ENCODE data around the gene AP4B1. TPM values are rescaled to one million over a fixed set of nuclear protein-coding genes. Genes with fewer than 3 reads are reported as not detected.
A peak's percentile ranks its signal among the peaks of the same experiment; 100 is the strongest.
"Not testable (repeated sequence)": the region's sequence is repeated elsewhere in the genome, so short reads cannot be mapped to it uniquely, and the experiment has no call there.

The AP4B1 gene
- 35.3 TPM for total RNA-seq
- 9.2 TPM for polyA plus RNA-seq

DNA sequence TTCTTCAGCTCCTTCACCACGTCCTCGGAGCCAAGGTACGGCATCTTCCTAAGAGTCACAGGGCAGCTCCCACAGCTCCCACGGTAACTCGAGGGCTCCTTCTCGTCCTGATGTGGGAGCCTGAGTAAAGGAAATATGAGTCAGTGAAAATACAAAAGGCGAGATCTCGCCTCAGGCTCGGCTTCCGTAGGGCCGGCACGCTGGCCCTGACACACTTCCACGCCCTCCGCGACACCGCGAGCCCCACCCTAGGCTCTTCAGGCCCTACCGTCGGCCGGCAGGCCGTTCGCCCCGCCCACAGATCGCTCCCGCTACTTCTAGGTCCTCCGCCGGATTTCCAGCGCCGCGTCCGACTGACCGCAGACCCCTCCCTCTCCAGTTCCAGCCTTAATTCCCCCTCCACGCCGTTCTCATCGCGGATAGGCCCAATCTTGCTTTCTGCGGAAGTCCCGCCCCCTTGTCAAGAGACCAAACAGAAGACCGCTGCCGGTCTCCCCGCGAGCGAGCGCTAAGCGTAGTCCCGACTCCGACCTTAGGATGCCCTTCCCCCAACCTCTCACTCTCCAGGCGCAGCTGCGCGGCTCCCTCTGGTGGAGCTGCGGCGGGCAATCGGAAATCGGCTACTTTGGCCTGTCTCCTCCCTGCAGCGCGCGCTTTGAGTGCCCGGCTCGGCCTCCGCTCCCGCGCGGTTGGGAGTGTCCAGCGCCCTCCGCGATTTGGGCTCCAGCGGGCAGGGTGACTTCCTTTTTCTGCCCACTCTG, at the start of gene AP4B1, which contains the start of gene DCLRE1B:
Gene AP4B1 (minus strand): TSS at position 126 of the 761 bp plus-strand sequence. CDS start 82 bp downstream, at position 44.
Gene DCLRE1B (plus strand): TSS at position 653 of the 761 bp plus-strand sequence. CDS start 261 bp downstream, outside the sequence.
- under 1% methylated on average over 67 of the region's 67 CpGs for WGBS
- no peaks in the 10 kb centered on the region for H3K36me3 ChIP-seq (ENCODE audit: insufficient read depth)
- no peaks in the 10 kb centered on the region for H3K4me1 ChIP-seq (ENCODE audit: insufficient read depth)
- peak; percentile 98 for DNase-seq (ENCODE audit: extremely low spot score)
- H3K27ac ChIP-seq (ENCODE audit: low read depth): peak within 1 kb of the TSS; percentile 74
- peak within 1 kb of the TSS; percentile 66 for H3K4me3 ChIP-seq (ENCODE audit: low read depth, low read length)

DNA sequence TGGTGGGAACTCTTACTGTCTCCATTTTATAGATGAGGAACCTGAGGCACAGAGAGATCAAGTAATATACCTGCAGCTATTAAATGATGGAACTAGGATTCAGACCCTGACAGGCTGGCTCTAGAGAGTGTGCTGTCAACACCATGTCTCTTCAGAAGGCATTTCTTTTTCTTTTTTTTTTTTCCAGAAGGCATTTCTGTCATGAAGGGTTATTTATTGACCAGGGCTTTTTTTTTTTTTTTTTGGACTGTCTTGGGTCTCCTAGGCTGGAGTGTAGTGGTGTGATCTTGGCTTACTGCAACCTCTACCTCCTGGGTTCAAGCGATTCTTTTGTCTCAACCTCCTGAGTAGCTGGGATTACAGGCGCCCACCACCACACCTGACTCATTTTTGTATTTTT, 47.1 kb upstream of the AP4B1 start:
- DNase-seq (ENCODE audit: extremely low spot score): no peak
- Histone ChIP-seq H3K27ac (ENCODE audit: low read depth) (no peak overlapping the region), H3K4me1 (ENCODE audit: insufficient read depth) (no peaks in the 10 kb centered on the region), H3K36me3 (ENCODE audit: insufficient read depth) (no peaks in the 10 kb centered on the region), H3K4me3 (ENCODE audit: low read depth, low read length) (no peak overlapping the region)
- WGBS: 97% methylated on average over 2 of the region's 2 CpGs

DNA sequence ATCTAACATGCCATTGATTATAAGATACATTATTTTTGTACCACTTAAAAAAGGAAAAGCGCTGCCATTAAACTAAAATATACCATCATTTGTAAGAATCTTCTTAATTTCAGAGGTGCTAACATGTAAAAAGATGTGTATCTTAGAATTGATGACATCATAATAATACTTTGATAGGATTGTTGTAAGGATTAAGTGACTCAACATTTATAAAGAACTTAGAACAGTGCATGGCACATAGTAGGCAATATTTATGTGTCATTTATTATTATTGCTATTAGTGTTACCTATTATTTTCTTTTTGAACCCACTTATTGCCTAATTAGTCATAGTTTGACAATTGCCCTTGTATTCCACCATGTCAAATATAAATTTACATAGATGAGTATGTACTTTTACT, 46.3 kb upstream of the AP4B1 start:
- H3K4me3 ChIP-seq (ENCODE audit: low read depth, low read length): no peak overlapping the region
- H3K4me1 ChIP-seq (ENCODE audit: insufficient read depth): peaks cover 2% of the 10 kb centered on the region
- no peaks in the 10 kb centered on the region for H3K36me3 ChIP-seq (ENCODE audit: insufficient read depth)
- no peak for DNase-seq (ENCODE audit: extremely low spot score)
- H3K27ac ChIP-seq (ENCODE audit: low read depth): no peak overlapping the region
- 95% methylated on average over 1 of the region's 1 CpG for WGBS

DNA sequence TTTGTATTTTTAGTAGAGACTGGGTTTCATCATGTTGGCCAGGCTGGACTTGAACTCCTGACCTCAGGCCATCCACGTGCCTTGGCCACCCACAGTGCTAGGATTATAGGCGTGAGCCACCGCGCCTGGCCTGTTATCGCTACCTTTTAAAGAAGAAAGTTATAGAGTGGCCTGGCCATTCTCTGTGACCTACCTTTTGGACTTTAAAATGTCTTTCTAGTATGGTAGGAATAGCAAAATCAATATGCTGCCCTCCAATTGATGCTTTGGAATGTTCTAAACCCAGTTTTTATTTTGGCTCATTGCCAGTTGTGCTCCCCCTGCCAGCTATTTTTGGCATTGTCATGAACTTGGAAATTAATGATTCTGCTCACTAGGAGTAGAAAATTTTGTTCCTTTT, 44.4 kb upstream of the AP4B1 start:
- H3K36me3 ChIP-seq (ENCODE audit: insufficient read depth): no peaks in the 10 kb centered on the region
- WGBS: 45% methylated on average over 5 of the region's 5 CpGs
- H3K27ac ChIP-seq (ENCODE audit: low read depth): no peak overlapping the region
- H3K4me1 ChIP-seq (ENCODE audit: insufficient read depth): peaks cover 2% of the 10 kb centered on the region
- no peak for DNase-seq (ENCODE audit: extremely low spot score)
- no peak overlapping the region for H3K4me3 ChIP-seq (ENCODE audit: low read depth, low read length)

DNA sequence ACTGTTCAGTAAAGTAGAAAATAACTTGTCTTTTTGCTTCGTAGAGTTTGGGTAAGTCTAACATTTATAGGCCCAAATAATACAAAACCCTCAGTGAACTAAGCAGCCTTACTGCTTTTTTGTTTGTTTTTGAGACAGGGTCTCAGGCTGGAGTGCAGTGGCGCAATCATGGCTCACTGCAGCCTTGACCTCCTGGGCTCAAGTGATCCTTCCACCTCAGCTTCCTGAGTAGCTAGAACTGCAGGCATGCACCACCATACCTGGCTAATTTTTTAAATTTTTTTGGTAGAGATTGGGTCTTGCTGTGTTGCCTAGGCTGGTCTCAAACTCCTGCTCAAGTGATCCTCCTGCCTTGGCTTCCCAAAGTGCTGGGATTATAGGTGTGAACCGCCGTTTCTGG, 43.6 kb upstream of the AP4B1 start:
- not testable (repeated sequence) for H3K4me3 ChIP-seq (ENCODE audit: low read depth, low read length); H3K27ac ChIP-seq (ENCODE audit: low read depth); H3K4me1 ChIP-seq (ENCODE audit: insufficient read depth); H3K36me3 ChIP-seq (ENCODE audit: insufficient read depth); DNase-seq (ENCODE audit: extremely low spot score)
- WGBS: 67% methylated on average over 4 of the region's 4 CpGs

DNA sequence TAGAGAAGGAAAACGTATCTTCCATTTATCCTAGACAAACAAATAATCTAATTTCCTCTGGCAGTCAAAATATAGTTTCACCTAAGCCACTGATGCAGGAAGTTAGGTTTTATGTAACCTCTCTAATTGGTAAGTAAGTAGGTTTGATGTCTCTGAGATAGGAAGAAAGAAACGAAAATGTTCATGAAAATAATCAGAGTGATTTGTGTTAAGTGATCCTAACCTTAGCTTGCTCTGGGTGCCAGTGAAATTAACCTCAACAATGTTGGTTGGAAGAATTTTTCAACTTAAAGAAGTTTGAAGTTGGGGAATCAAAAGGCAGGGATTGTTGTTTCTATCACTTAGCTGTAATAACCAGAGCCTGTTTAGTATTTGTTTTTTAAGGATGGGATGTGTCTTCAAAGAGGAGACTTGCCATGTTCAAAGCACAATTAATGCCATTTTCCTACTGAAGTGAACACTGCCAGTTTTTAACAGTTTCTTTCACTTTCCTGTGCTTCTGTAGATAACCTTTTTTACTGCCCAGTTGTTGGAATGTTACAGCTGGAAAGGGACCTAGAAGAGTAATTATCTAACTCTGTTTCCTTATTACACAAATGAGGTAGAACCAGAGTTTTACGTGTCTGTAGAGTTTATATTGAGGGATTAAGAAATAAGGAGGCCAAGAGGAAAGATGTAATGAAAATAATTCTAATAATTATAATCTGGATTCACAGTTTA, 42.9 kb upstream of the AP4B1 start:
- H3K4me1 ChIP-seq (ENCODE audit: insufficient read depth): peaks cover 2% of the 10 kb centered on the region
- WGBS: 16% methylated on average over 3 of the region's 3 CpGs
- no peak for DNase-seq (ENCODE audit: extremely low spot score)
- no peak overlapping the region for H3K4me3 ChIP-seq (ENCODE audit: low read depth, low read length)
- H3K36me3 ChIP-seq (ENCODE audit: insufficient read depth): no peaks in the 10 kb centered on the region
- peak overlapping the region; percentile 41 for H3K27ac ChIP-seq (ENCODE audit: low read depth)

DNA sequence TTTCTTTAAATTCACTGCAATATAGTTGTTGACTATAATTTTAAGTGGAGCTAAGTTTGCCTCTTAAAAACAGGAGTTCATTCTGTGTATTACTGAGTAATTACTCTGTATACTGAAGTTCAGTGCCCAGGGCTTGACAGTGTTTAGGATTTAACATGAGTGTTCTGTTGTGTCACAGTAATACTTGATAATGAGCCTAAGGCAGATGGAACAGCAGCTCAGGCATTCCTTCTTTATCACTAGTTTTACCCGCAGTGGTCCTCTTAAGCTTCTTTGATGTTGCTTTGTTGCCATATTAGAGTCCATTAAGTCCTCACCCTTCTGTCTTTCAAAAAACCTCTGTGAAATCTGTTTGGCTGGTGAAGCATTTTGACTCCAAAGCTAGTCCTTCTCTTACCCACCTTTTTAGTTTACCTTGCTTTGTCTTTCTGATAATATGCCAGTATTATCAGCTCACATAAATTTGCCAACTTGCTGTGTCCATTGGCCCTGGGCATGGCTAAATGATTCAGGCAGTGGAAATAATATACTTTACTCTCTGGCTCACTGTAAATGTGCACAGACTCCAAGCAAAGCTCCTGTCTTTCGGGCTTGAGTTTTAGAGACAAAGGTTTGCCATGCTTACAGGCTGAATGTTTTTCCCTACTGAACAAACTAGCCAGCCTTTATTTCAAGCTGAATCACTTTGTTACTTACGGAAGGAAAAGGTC, 42.2 kb upstream of the AP4B1 start:
- H3K27ac ChIP-seq (ENCODE audit: low read depth): peak overlapping the region; percentile 41
- no peak overlapping the region for H3K4me3 ChIP-seq (ENCODE audit: low read depth, low read length)
- H3K36me3 ChIP-seq (ENCODE audit: insufficient read depth): no peaks in the 10 kb centered on the region
- DNase-seq (ENCODE audit: extremely low spot score): no peak
- H3K4me1 ChIP-seq (ENCODE audit: insufficient read depth): peaks cover 2% of the 10 kb centered on the region
- WGBS: 25% methylated on average over 3 of the region's 3 CpGs

DNA sequence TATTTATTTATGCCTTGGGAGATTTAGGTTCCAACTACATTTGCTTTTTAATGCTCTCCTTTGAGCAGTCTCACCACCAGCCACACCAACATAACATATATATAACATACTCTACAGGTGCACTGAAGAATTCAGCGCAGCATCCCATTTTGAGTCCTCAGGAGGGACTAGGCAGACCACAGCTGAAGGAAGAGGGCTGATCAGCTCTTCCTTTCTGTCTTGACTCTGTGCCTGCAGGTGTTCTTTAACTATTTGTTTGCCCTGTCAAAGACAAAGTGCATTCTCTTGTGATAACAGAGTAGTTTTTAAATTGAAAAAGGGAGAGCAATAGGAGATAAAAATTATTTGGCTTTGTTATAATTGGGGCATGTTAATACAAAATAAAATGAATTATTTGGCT, 41.5 kb upstream of the AP4B1 start:
- WGBS: 79% methylated on average over 1 of the region's 1 CpG
- H3K27ac ChIP-seq (ENCODE audit: low read depth): no peak overlapping the region
- peaks cover 2% of the 10 kb centered on the region for H3K4me1 ChIP-seq (ENCODE audit: insufficient read depth)
- no peaks in the 10 kb centered on the region for H3K36me3 ChIP-seq (ENCODE audit: insufficient read depth)
- DNase-seq (ENCODE audit: extremely low spot score): no peak
- no peak overlapping the region for H3K4me3 ChIP-seq (ENCODE audit: low read depth, low read length)

DNA sequence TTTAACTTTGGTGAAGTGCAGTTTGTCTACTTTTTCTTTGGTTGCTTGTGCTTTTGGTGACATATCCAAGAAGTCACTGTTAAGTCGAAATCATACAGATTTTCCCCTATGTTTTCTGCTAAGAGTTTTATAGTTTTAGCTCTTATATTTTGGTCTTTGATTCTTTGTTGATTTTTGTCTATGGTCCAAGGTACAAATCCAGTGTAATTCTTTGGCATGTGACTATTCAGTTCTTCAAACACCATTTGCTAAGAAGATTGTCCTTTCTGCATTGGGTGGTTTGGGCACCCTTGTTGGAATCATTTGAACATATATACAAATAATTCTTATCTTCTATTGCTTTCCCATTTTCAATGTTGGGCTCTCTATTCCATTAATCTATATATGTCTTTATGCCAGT, 40.7 kb upstream of the AP4B1 start:
- H3K27ac ChIP-seq (ENCODE audit: low read depth): no peak overlapping the region
- H3K36me3 ChIP-seq (ENCODE audit: insufficient read depth): no peaks in the 10 kb centered on the region
- 97% methylated on average over 1 of the region's 1 CpG for WGBS
- peaks cover 2% of the 10 kb centered on the region for H3K4me1 ChIP-seq (ENCODE audit: insufficient read depth)
- H3K4me3 ChIP-seq (ENCODE audit: low read depth, low read length): no peak overlapping the region
- no peak for DNase-seq (ENCODE audit: extremely low spot score)

DNA sequence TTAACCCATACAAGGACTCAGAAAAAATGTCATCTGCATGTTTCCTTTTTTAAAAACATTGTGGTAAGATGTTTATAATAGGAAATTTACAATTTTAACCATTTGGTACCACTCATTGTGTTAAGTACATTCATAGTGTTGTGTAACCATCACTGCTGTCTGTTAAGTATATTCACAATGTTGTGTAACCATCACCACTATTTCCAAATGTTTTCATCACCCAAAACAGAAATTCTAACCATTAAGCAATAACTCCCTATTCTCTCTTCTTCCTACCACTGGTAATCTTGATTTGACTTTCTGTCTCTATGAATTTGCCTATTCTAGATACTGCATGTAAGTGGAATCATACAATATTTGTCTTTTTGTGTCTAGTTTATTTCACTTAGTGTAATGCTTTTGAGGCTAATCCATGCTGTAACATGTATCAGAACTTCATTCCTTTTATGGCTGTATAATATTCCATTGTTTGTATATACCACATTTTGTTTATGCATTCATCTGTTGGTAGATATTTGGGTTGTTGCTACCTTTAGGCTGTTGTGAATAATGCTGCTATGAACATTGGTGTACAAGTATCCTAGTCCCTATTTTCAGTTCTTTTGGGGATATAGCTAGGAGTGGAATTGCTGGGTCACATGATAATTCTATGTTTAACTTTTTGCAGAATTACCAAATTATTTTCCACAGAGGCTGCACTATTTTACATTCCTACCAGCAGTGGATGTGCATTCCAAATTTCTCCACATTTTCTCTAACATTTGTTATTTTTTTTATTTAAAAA, 38.6 kb upstream of the AP4B1 start:
- Histone ChIP-seq H3K36me3 (ENCODE audit: insufficient read depth) (no peaks in the 10 kb centered on the region), H3K4me3 (ENCODE audit: low read depth, low read length) (no peak overlapping the region), H3K4me1 (ENCODE audit: insufficient read depth) (peaks cover 2% of the 10 kb centered on the region), H3K27ac (ENCODE audit: low read depth) (no peak overlapping the region)
- no peak for DNase-seq (ENCODE audit: extremely low spot score)

DNA sequence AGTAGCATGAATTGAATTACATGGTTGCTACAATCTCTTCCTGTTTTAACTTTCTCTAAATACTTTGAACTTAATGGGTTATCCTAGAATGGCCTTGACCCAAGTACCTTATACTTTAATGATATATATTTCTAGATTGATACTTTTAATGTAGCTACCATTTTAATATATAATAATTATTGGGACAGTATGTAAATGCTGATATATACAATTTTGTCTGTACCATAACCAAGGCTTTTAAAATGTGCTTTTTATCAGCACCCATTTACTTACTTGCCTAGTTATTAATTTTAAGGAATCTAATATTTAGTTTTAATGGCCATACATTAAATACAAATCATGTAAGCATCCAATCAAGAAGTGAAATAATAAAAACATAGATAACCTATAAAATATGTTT, 37.9 kb upstream of the AP4B1 start:
- H3K27ac ChIP-seq (ENCODE audit: low read depth): no peak overlapping the region
- H3K36me3 ChIP-seq (ENCODE audit: insufficient read depth): no peaks in the 10 kb centered on the region
- H3K4me3 ChIP-seq (ENCODE audit: low read depth, low read length): no peak overlapping the region
- peaks cover 3% of the 10 kb centered on the region for H3K4me1 ChIP-seq (ENCODE audit: insufficient read depth)
- DNase-seq (ENCODE audit: extremely low spot score): no peak

DNA sequence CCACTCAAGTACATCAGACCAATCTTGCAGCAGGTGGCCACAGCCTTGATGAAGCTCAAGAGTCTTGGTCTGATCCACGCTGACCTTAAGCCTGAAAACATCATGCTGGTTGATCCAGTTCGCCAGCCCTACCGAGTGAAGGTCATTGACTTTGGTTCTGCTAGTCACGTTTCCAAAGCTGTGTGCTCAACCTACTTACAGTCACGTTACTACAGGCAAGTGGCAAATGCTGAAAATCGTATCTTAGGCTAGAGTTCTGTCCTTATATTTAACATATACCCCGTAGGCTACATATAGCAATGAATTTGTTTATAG, 36.6 kb upstream of the AP4B1 start:
- no peak for DNase-seq (ENCODE audit: extremely low spot score)
- 81% methylated on average over 7 of the region's 7 CpGs for WGBS
- Histone ChIP-seq H3K4me1 (ENCODE audit: insufficient read depth) (peaks cover 4% of the 10 kb centered on the region), H3K27ac (ENCODE audit: low read depth) (no peak overlapping the region), H3K4me3 (ENCODE audit: low read depth, low read length) (no peak overlapping the region), H3K36me3 (ENCODE audit: insufficient read depth) (no peaks in the 10 kb centered on the region)
